Liver (tissue), 9 donors: Measurements from ENCODE around the gene SLC12A9. TPM values are rescaled to one million over a fixed set of nuclear protein-coding genes. Genes with fewer than 3 reads are reported as not detected.

Experiments
- DNase-seq: peaks from one replicate; pipeline ENCODE4 v3.0.0-alpha.2; 2017; ENCODE audit warnings: low spot score
- H3K27ac ChIP-seq, 2 donors: one replicate each; pipeline ENCODE4 v1.7.0; 2013; ENCODE audit warnings: inconsistent platforms in 2 of 2, low read length in 2 of 2, control low read depth in 1 of 2, low read depth in 1 of 2, mild to moderate bottlenecking in 1 of 2
- H3K27me3 ChIP-seq, 4 donors: one replicate each; pipeline versions ENCODE4 v1.6.1 to v1.7.0; 2013; ENCODE audit warnings: low read length in 3 of 4, inconsistent platforms in 1 of 4, mild to moderate bottlenecking in 1 of 4, moderate library complexity in 1 of 4; ENCODE audit not compliant: control insufficient read depth in 4 of 4, insufficient read depth in 4 of 4
- H3K36me3 ChIP-seq, 4 donors: one replicate each; pipeline versions ENCODE4 v1.6.1 to v1.7.0; 2013; ENCODE audit warnings: low read length in 3 of 4, mild to moderate bottlenecking in 3 of 4, low read depth in 1 of 4, moderate library complexity in 1 of 4; ENCODE audit not compliant: control insufficient read depth in 4 of 4, insufficient read depth in 3 of 4
- H3K4me1 ChIP-seq, 4 donors: one replicate each; pipeline versions ENCODE4 v1.6.1 to v1.7.0; 2013; ENCODE audit warnings: low read length in 3 of 4, mild to moderate bottlenecking in 3 of 4, moderate library complexity in 1 of 4; ENCODE audit not compliant: control insufficient read depth in 4 of 4, insufficient read depth in 4 of 4
- H3K4me3 ChIP-seq, 3 donors: one replicate each; pipeline versions ENCODE4 v1.6.1 to v1.7.0; 2013; ENCODE audit warnings: low read length in 3 of 3, control low read depth in 1 of 3, low read depth in 1 of 3, mild to moderate bottlenecking in 1 of 3
- H3K9ac ChIP-seq, 2 donors: one replicate each; pipeline ENCODE4 v1.7.0; 2013; ENCODE audit warnings: low read length in 2 of 2, mild to moderate bottlenecking in 2 of 2, moderate library complexity in 2 of 2, control low read depth in 1 of 2, low read depth in 1 of 2
- H3K9me3 ChIP-seq, 4 donors: one replicate each; pipeline versions ENCODE4 v1.6.1 to v1.7.0; 2013; ENCODE audit warnings: low read length in 3 of 4; ENCODE audit not compliant: control insufficient read depth in 4 of 4
- ATF3 ChIP-seq: IDR thresholded peaks from 2 replicates; pipeline ENCODE4 v1.6.1; 2016; ENCODE audit warnings: antibody characterized with exemption
- CTCF ChIP-seq: fragments of 150-350 bp; IDR thresholded peaks from 2 replicates; pipeline ENCODE4 v1.5.1; 2017; ENCODE audit warnings: improper control_type of control experiment, low read depth, low read length; ENCODE audit not compliant: missing input control
- EGR1 ChIP-seq, 2 donors: IDR thresholded peaks; 2 replicates each; pipeline ENCODE4 v1.6.1; 2016 to 2018; ENCODE audit warnings: antibody characterized with exemption in 2 of 2, low read depth in 2 of 2
- FOXA2 ChIP-seq: IDR thresholded peaks from 2 replicates; pipeline ENCODE4 v1.6.1; 2016; ENCODE audit warnings: antibody characterized with exemption
- GABPA ChIP-seq, 2 donors: IDR thresholded peaks in 1 of 2; conservative IDR thresholded peaks in 1 of 2; 2 replicates each; pipeline ENCODE4 v1.6.1; 2016; ENCODE audit warnings: antibody characterized with exemption in 2 of 2, mild to moderate bottlenecking in 1 of 2, moderate library complexity in 1 of 2
- HNF4A ChIP-seq, 2 donors: conservative IDR thresholded peaks; 2 replicates each; pipeline ENCODE4 v1.6.1; 2016; ENCODE audit warnings: antibody characterized with exemption in 2 of 2, mild to moderate bottlenecking in 2 of 2
- HNF4G ChIP-seq: IDR thresholded peaks from 2 replicates; pipeline ENCODE4 v1.6.1; 2016; ENCODE audit warnings: antibody characterized with exemption
- JUND ChIP-seq, 2 donors: IDR thresholded peaks; 2 replicates each; pipeline ENCODE4 v1.6.1; 2016; ENCODE audit warnings: antibody characterized with exemption in 2 of 2
- MAX ChIP-seq: IDR thresholded peaks from 2 replicates; pipeline ENCODE4 v1.6.1; 2016; ENCODE audit warnings: antibody characterized with exemption
- NR2F2 ChIP-seq: IDR thresholded peaks from 2 replicates; pipeline ENCODE4 v1.6.1; 2016; ENCODE audit warnings: antibody characterized with exemption
- RAD21 ChIP-seq, 2 donors: IDR thresholded peaks; 2 replicates each; pipeline ENCODE4 v1.6.1; 2016; ENCODE audit warnings: antibody characterized with exemption in 2 of 2, mild to moderate bottlenecking in 2 of 2
- REST ChIP-seq: IDR thresholded peaks from 2 replicates; pipeline ENCODE4 v1.6.1; 2016; ENCODE audit warnings: antibody characterized with exemption, mild to moderate bottlenecking
- RXRA ChIP-seq, 2 donors: IDR thresholded peaks; 2 replicates each; pipeline ENCODE4 v1.6.1; 2017 to 2018; ENCODE audit warnings: antibody characterized with exemption in 2 of 2, mild to moderate bottlenecking in 1 of 2
- SP1 ChIP-seq: IDR thresholded peaks from 2 replicates; pipeline ENCODE4 v1.6.1; 2018; ENCODE audit warnings: antibody characterized with exemption, mild to moderate bottlenecking
- TAF1 ChIP-seq: conservative IDR thresholded peaks from 2 replicates; pipeline ENCODE4 v1.6.1; 2016; ENCODE audit warnings: antibody characterized with exemption, mild to moderate bottlenecking
- YY1 ChIP-seq: IDR thresholded peaks from 2 replicates; pipeline ENCODE4 v1.6.1; 2016; ENCODE audit warnings: antibody characterized with exemption, mild to moderate bottlenecking
- ZBTB33 ChIP-seq: IDR thresholded peaks from 2 replicates; pipeline ENCODE4 v1.6.1; 2016; ENCODE audit warnings: antibody characterized with exemption
- WGBS: extraction: QIAGEN DNeasy Blood & Tissue Kit; methylation state at CpG from one replicate; pipeline ENCODE4 v1.1.7; 2013; 5-methylcytosine and 5-hydroxymethylcytosine counted together
- polyA plus RNA-seq, 2 donors: library from polyadenylated mRNA; stranded (reverse) in 1 of 2; unstranded in 1 of 2; fragments of 200-250 nt in 1 of 2; fragments of >200 nt in 1 of 2; fragmentation: Nextera tagmentation in 1 of 2; extraction: Ambion mirVana in 1 of 2; gene quantifications; one replicate each; pipeline versions ENCODE4 v1.2.1 to v1.2.3, GENCODE V29; 2013 to 2015
- total RNA-seq, 2 donors: library from RNA; depleted of rRNA; stranded (reverse); fragments of >200 nt; gene quantifications; one replicate each; pipeline ENCODE4 v1.2.3, GENCODE V29; 2014
- donor health status: healthy.
- donor health status: healthy.
- donor health status: healthy.
- donor health status: healthy.
- donor health status: healthy.

The SLC12A9 gene
- total and polyA plus RNA-seq, 4 donors, result 1.8 to 17.2 (median 9.4) TPM

GRCh38 chr7:100808354-100808875 lies 44.1 kb upstream of the SLC12A9 start:
- H3K4me1 ChIP-seq, result peaks cover 0 to 5% (median under 1%) of the 10 kb centered on the region in 4 donors
- WGBS, result 65% methylated on average over 5 of the region's 5 CpGs
- no peak overlapping the region for H3K27ac ChIP-seq
- H3K36me3 ChIP-seq, result peaks cover 29 to 50% (median 44%) of the 10 kb centered on the region in 4 donors
- DNase-seq, result no peak
- H3K9me3 ChIP-seq, result no peaks in the 10 kb centered on the region
- H3K27me3 ChIP-seq, result no peaks in the 10 kb centered on the region
- TF ChIP-seq HNF4A (conservative IDR thresholded peaks at IDR 0.05) (peak in 1 of 2 donors; percentile 7), RAD21 (IDR thresholded peaks at IDR 0.05) (no peak)
- no peak overlapping the region for H3K9ac ChIP-seq
- no peak overlapping the region for H3K4me3 ChIP-seq

GRCh38 chr7:100811480-100811879 lies 41.0 kb upstream of the SLC12A9 start:
- DNase-seq, result no peak
- H3K4me1 ChIP-seq, result peaks cover 2 to 9% (median 4%) of the 10 kb centered on the region in 4 donors
- no peak overlapping the region for H3K9ac ChIP-seq
- peaks cover 28 to 42% (median 35%) of the 10 kb centered on the region in 4 donors for H3K36me3 ChIP-seq
- H3K9me3 ChIP-seq, result no peaks in the 10 kb centered on the region
- H3K27ac ChIP-seq, result no peak overlapping the region
- no peak overlapping the region for H3K4me3 ChIP-seq
- 67% methylated on average over 6 of the region's 6 CpGs for WGBS
- TF ChIP-seq TAF1 (no peak), GABPA (IDR thresholded peaks at IDR 0.05 in 1 of 2, conservative IDR thresholded peaks at IDR 0.05 in 1 of 2) (no peak), YY1 (no peak), ATF3 (no peak), EGR1 (IDR thresholded peaks at IDR 0.05; ENCODE audit: low read depth in 2 of 2) (no peak), NR2F2 (no peak), ZBTB33 (no peak), CTCF (no peak), SP1 (no peak), HNF4G (no peak), FOXA2 (no peak), JUND (IDR thresholded peaks at IDR 0.05) (no peak), HNF4A (conservative IDR thresholded peaks at IDR 0.05) (no peak)
- H3K27me3 ChIP-seq, result no peaks in the 10 kb centered on the region

GRCh38 chr7:100812729-100813128 lies 39.8 kb upstream of the SLC12A9 start:
- 95% methylated on average over 22 of the region's 22 CpGs for WGBS
- no peak for TF ChIP-seq YY1
- no peak for TF ChIP-seq EGR1 (IDR thresholded peaks at IDR 0.05; ENCODE audit: low read depth in 2 of 2)
- TF ChIP-seq ATF3, result no peak
- TF ChIP-seq REST, result no peak
- no peak for TF ChIP-seq MAX
- no peak for TF ChIP-seq JUND (IDR thresholded peaks at IDR 0.05)
- TF ChIP-seq RXRA (IDR thresholded peaks at IDR 0.05), result no peak
- TF ChIP-seq CTCF, result no peak
- TF ChIP-seq HNF4A (conservative IDR thresholded peaks at IDR 0.05), result no peak
- no peak for TF ChIP-seq SP1
- no peaks in the 10 kb centered on the region for H3K27me3 ChIP-seq

More at GRCh38 chr7:100812729-100813128, 39.8 kb upstream of the SLC12A9 start:
- no peaks in the 10 kb centered on the region for H3K9me3 ChIP-seq
- H3K4me3 ChIP-seq, result no peak overlapping the region
- H3K36me3 ChIP-seq, result peaks cover 19 to 36% (median 29%) of the 10 kb centered on the region in 4 donors
- DNase-seq, result no peak
- H3K27ac ChIP-seq, result no peak overlapping the region
- peaks cover 4 to 12% (median 5%) of the 10 kb centered on the region in 4 donors for H3K4me1 ChIP-seq
- H3K9ac ChIP-seq, result no peak overlapping the region
